CD4-positive, CD25-positive, alpha-beta regulatory T cell (primary cell): Measurements from ENCODE around the gene HPRT1. TPM values are rescaled to one million over a fixed set of nuclear protein-coding genes. Genes with fewer than 3 reads are reported as not detected.

Source experiments
- ATAC-seq, 2 donors: fragments of 150-1000 bp; cut with Tn5 transposase; one replicate each; pipeline ENCODE4 v1.10.0; 2021; ENCODE audit warnings: low read depth in 2 of 2, moderate number of reproducible peaks in 2 of 2, moderate library complexity in 1 of 2
- DNase-seq, 3 donors: peaks; one replicate each; pipeline versions ENCODE4 v3.0.0 to v3.0.0-alpha.2; 2012 to 2022; ENCODE audit warnings: mixed read lengths in 1 of 3
- H3K27ac ChIP-seq: one replicate; pipeline ENCODE4 v1.7.0; 2013; ENCODE audit warnings: mild to moderate bottlenecking, low read length; ENCODE audit not compliant: insufficient read depth, poor library complexity, severe bottlenecking
- H3K27me3 ChIP-seq: one replicate; pipeline ENCODE4 v1.7.0; 2013; ENCODE audit warnings: low read length; ENCODE audit not compliant: control insufficient read depth, insufficient read depth
- H3K36me3 ChIP-seq: one replicate; pipeline ENCODE4 v1.7.0; 2013; ENCODE audit warnings: mild to moderate bottlenecking, low read length, moderate library complexity; ENCODE audit not compliant: control insufficient read depth, insufficient read depth
- H3K4me1 ChIP-seq: 2 replicates; pipeline ENCODE4 v1.7.0; 2013; ENCODE audit warnings: mild to moderate bottlenecking, low read length; ENCODE audit not compliant: insufficient read depth, control insufficient read depth, poor library complexity, severe bottlenecking
- H3K4me3 ChIP-seq: one replicate; pipeline ENCODE4 v1.7.0; 2013; ENCODE audit warnings: low read depth, mild to moderate bottlenecking, low read length, moderate library complexity
- H3K9me3 ChIP-seq, 2 experiments: 1 replicate in 1 of 2; 2 replicates in 1 of 2; pipeline ENCODE4 v1.7.0; 2013; ENCODE audit warnings: low read length in 2 of 2, mild to moderate bottlenecking in 1 of 2, moderate library complexity in 1 of 2; ENCODE audit not compliant: control insufficient read depth in 2 of 2
- H3K27ac Mint-ChIP-seq, 3 donors: one replicate each; pipeline ENCODE4 v1.8.0; 2020 to 2022; ENCODE audit warnings: mild to moderate bottlenecking in 3 of 3, mixed read lengths in 3 of 3, moderate library complexity in 2 of 3
- H3K27me3 Mint-ChIP-seq: one replicate; pipeline ENCODE4 v1.8.0; 2022; ENCODE audit warnings: mild to moderate bottlenecking, mixed read lengths
- H3K36me3 Mint-ChIP-seq: one replicate; pipeline ENCODE4 v1.8.0; 2020; ENCODE audit warnings: mixed read lengths
- H3K4me1 Mint-ChIP-seq, 4 donors: one replicate each; pipeline ENCODE4 v1.8.0; 2020 to 2022; ENCODE audit warnings: mixed read lengths in 4 of 4, mild to moderate bottlenecking in 1 of 4
- H3K4me3 Mint-ChIP-seq, 4 donors: one replicate each; pipeline ENCODE4 v1.8.0; 2020 to 2022; ENCODE audit warnings: mild to moderate bottlenecking in 4 of 4, mixed read lengths in 4 of 4, moderate library complexity in 3 of 4
- H3K9me3 Mint-ChIP-seq, 7 donors: one replicate each; pipeline ENCODE4 v1.8.0; 2020 to 2022; ENCODE audit warnings: mixed read lengths in 7 of 7, mild to moderate bottlenecking in 3 of 7, moderate library complexity in 2 of 7
- polyA plus RNA-seq, 4 donors: library from polyadenylated mRNA; unstranded; fragments of 300-500 nt; fragmentation: Illumina TruSeq; gene quantifications; one replicate each; pipeline ENCODE4 v1.2.3, GENCODE V29; 2021
- total RNA-seq: library from RNA; stranded (reverse); gene quantifications from one replicate; pipeline ENCODE4 v1.2.3, GENCODE V29; 2022

Gene HPRT1
- total and polyA plus RNA-seq, 5 donors from 2014 or later = 30.8 to 166 (median 140) TPM

- no peaks in the 10 kb centered on the region for H3K4me1 Mint-ChIP-seq
- no peaks in the 10 kb centered on the region for H3K9me3 Mint-ChIP-seq
- Histone ChIP-seq H3K9me3 (no peaks in the 10 kb centered on the region), H3K4me3 (no peak overlapping the region), H3K27ac (no peak overlapping the region), H3K4me1 (no peaks in the 10 kb centered on the region), H3K27me3 (no peaks in the 10 kb centered on the region), H3K36me3 (peaks cover 2% of the 10 kb centered on the region)
- ATAC-seq (no peak), DNase-seq (no peak)
- H3K4me3 Mint-ChIP-seq = no peak overlapping the region
- H3K36me3 Mint-ChIP-seq = no peaks in the 10 kb centered on the region
- no peak overlapping the region for H3K27ac Mint-ChIP-seq
- no peaks in the 10 kb centered on the region for H3K27me3 Mint-ChIP-seq
Measured at GRCh38 chrX:134512566-134512965, 52.6 kb downstream of the HPRT1 start.

DNA sequence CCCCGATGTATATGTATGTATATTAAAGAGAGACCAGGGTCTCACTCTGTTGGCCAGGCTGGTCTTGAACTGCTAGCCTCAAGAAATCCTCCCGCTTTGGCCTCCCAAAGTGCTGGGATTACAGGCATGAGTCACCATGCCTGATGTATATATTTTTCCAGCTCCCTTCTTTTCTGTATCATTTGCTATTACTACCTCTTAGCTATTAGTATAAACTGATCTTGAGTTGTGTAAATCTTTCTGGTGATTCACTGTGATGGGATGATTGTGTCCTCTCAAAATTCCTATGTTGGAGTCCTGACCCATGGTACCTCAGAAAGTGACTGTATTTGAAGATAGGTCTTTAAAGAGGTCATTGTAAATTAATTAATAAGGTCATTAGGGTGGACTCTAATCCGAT, 53.1 kb downstream of the HPRT1 start:
- no peaks in the 10 kb centered on the region for H3K36me3 Mint-ChIP-seq
- H3K9me3 Mint-ChIP-seq = no peaks in the 10 kb centered on the region
- no peak overlapping the region for H3K4me3 ChIP-seq

GRCh38 chrX:134520860-134521390, 61.0 kb downstream of the HPRT1 start:
- Mint-ChIP-seq H3K4me3 (peak overlapping the region in 1 of 4 donors; percentile 86), H3K4me1 (peaks cover 0 to 5% (median 0%) of the 10 kb centered on the region in 4 donors), H3K9me3 (no peaks in the 10 kb centered on the region), H3K27me3 (no peaks in the 10 kb centered on the region), H3K36me3 (no peaks in the 10 kb centered on the region), H3K27ac (no peak overlapping the region)
- H3K4me3 ChIP-seq = no peak overlapping the region
- H3K36me3 ChIP-seq = no peaks in the 10 kb centered on the region
- no peaks in the 10 kb centered on the region for H3K9me3 ChIP-seq
- no peaks in the 10 kb centered on the region for H3K27me3 ChIP-seq
- DNase-seq (peak in 1 of 3 donors; percentile 41), ATAC-seq (no peak)
- H3K27ac ChIP-seq = no peak overlapping the region
- no peaks in the 10 kb centered on the region for H3K4me1 ChIP-seq

More for the DNA sequence above, 53.1 kb downstream of the HPRT1 start:
- H3K4me3 Mint-ChIP-seq = no peak overlapping the region
- H3K27me3 ChIP-seq = no peaks in the 10 kb centered on the region
- H3K4me1 Mint-ChIP-seq = no peaks in the 10 kb centered on the region
- no peak overlapping the region for H3K27ac Mint-ChIP-seq
- no peaks in the 10 kb centered on the region for H3K9me3 ChIP-seq
- ATAC-seq = no peak
- no peak for DNase-seq
- no peak overlapping the region for H3K27ac ChIP-seq
- peaks cover 2% of the 10 kb centered on the region for H3K36me3 ChIP-seq
- no peaks in the 10 kb centered on the region for H3K27me3 Mint-ChIP-seq
- H3K4me1 ChIP-seq = no peaks in the 10 kb centered on the region

DNA sequence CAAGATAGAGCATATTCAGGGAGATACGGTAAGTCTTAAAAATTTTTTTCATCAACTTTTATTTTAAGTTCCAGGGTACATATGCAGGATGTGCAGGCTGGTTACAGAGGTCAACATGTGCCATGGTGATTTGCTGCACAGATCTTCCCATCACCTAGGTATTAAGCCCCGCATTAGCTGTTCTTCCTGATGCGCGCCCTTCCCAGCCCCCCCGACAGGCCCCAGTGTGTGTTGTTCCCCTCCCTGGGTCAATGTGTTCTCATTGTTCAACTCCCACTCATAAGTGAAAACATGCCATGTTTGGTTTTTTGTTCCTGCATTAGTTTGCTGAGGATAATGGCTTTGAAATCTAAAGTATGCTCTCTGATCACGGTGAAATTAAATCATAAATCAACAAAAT, 64.2 kb downstream of the HPRT1 start:
- no peak for DNase-seq
- no peaks in the 10 kb centered on the region for H3K36me3 ChIP-seq
- H3K9me3 Mint-ChIP-seq = no peaks in the 10 kb centered on the region
- H3K36me3 Mint-ChIP-seq = no peaks in the 10 kb centered on the region
- no peaks in the 10 kb centered on the region for H3K27me3 ChIP-seq
- H3K27ac ChIP-seq = no peak overlapping the region
- H3K4me3 ChIP-seq = no peak overlapping the region
- ATAC-seq = no peak
- no peak overlapping the region for H3K4me3 Mint-ChIP-seq
- no peaks in the 10 kb centered on the region for H3K9me3 ChIP-seq
- H3K4me1 Mint-ChIP-seq = peaks cover 0 to 5% (median 0%) of the 10 kb centered on the region in 4 donors
- H3K4me1 ChIP-seq = no peaks in the 10 kb centered on the region
- H3K27ac Mint-ChIP-seq = no peak overlapping the region
- no peaks in the 10 kb centered on the region for H3K27me3 Mint-ChIP-seq

- Mint-ChIP-seq H3K4me1 (peaks cover 0 to 5% (median 0%) of the 10 kb centered on the region in 4 donors), H3K4me3 (no peak overlapping the region), H3K9me3 (no peaks in the 10 kb centered on the region), H3K27ac (no peak overlapping the region), H3K36me3 (no peaks in the 10 kb centered on the region), H3K27me3 (no peaks in the 10 kb centered on the region)
- ATAC-seq (no peak), DNase-seq (no peak)
- H3K9me3 ChIP-seq = no peaks in the 10 kb centered on the region
- H3K4me3 ChIP-seq = no peak overlapping the region
- H3K36me3 ChIP-seq = no peaks in the 10 kb centered on the region
- no peaks in the 10 kb centered on the region for H3K27me3 ChIP-seq
- no peak overlapping the region for H3K27ac ChIP-seq
- no peaks in the 10 kb centered on the region for H3K4me1 ChIP-seq
Measured at GRCh38 chrX:134525086-134525792, 65.3 kb downstream of the HPRT1 start.

- no peaks in the 10 kb centered on the region for H3K4me1 ChIP-seq
- Mint-ChIP-seq H3K4me1 (peaks cover 0 to 5% (median 0%) of the 10 kb centered on the region in 4 donors), H3K4me3 (no peak overlapping the region), H3K36me3 (no peaks in the 10 kb centered on the region), H3K9me3 (no peaks in the 10 kb centered on the region), H3K27ac (no peak overlapping the region), H3K27me3 (no peaks in the 10 kb centered on the region)
- ATAC-seq (no peak), DNase-seq (no peak)
- no peaks in the 10 kb centered on the region for H3K9me3 ChIP-seq
- H3K36me3 ChIP-seq = no peaks in the 10 kb centered on the region
- H3K4me3 ChIP-seq = no peak overlapping the region
- no peak overlapping the region for H3K27ac ChIP-seq
- H3K27me3 ChIP-seq = no peaks in the 10 kb centered on the region
Measured at GRCh38 chrX:134526399-134526798, 66.4 kb downstream of the HPRT1 start.

- Mint-ChIP-seq H3K36me3 (no peaks in the 10 kb centered on the region), H3K4me1 (no peaks in the 10 kb centered on the region), H3K27ac (no peak overlapping the region), H3K4me3 (no peak overlapping the region), H3K27me3 (no peaks in the 10 kb centered on the region), H3K9me3 (no peaks in the 10 kb centered on the region)
- H3K27ac ChIP-seq = no peak overlapping the region
- no peaks in the 10 kb centered on the region for H3K9me3 ChIP-seq
- DNase-seq (peak in 1 of 3 donors; percentile 19), ATAC-seq (no peak)
- H3K27me3 ChIP-seq = no peaks in the 10 kb centered on the region
- H3K4me3 ChIP-seq = no peak overlapping the region
- no peaks in the 10 kb centered on the region for H3K36me3 ChIP-seq
- H3K4me1 ChIP-seq = no peaks in the 10 kb centered on the region
Measured at GRCh38 chrX:134528960-134529359, 69.0 kb downstream of the HPRT1 start.

DNA sequence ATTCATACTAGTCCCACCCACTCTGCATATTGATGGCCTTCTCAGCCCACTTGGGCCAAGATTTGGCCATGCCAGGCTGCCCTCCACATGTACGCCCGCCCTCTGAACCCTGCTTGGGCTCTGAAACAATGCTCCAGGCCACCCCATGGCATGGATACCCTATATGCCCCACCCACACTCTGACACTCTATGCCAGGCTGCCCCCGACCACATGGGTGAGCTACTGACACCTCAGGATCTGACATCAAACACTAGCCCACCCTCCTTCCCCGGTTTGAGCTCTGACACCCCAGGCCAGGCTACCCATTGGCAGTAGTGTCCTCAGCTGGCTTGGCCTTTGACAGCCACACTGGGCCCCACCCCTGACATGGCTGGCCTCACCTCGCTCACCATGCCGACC, 69.5 kb downstream of the HPRT1 start:
- H3K36me3 Mint-ChIP-seq = no peaks in the 10 kb centered on the region
- H3K27ac ChIP-seq = no peak overlapping the region
- DNase-seq (no peak), ATAC-seq (no peak)
- H3K4me3 Mint-ChIP-seq = no peak overlapping the region
- H3K9me3 ChIP-seq = no peaks in the 10 kb centered on the region
- H3K27me3 ChIP-seq = no peaks in the 10 kb centered on the region
- H3K4me3 ChIP-seq = no peak overlapping the region
- H3K27ac Mint-ChIP-seq = no peak overlapping the region
- H3K36me3 ChIP-seq = no peaks in the 10 kb centered on the region
- H3K4me1 Mint-ChIP-seq = no peaks in the 10 kb centered on the region
- no peaks in the 10 kb centered on the region for H3K27me3 Mint-ChIP-seq
- no peaks in the 10 kb centered on the region for H3K9me3 Mint-ChIP-seq
- H3K4me1 ChIP-seq = no peaks in the 10 kb centered on the region
